HEK293 (cell line): ENCODE measurements around the gene LRRC74B.

Experiments
- CTCF ChIP-seq: fragments of 450-650 bp; formaldehyde crosslinking; IDR thresholded peaks from 2 replicates; pipeline ENCODE4 v1.5.1; 2016; ENCODE audit warnings: missing biosample characterization, missing genetic modification characterization
- GLI4 ChIP-seq: fragments of 450-650 bp; formaldehyde crosslinking; IDR thresholded peaks from 2 replicates; pipeline ENCODE4 v1.5.1; 2016; ENCODE audit warnings: missing biosample characterization, missing genetic modification characterization
- MEIS1 ChIP-seq: sonication (generic); formaldehyde crosslinking; IDR thresholded peaks from 2 replicates; pipeline ENCODE4 v1.8.1; 2022; ENCODE audit warnings: missing genetic modification reagents, mild to moderate bottlenecking, borderline replicate concordance
- MYNN ChIP-seq: fragments of 450-650 bp; formaldehyde crosslinking; IDR thresholded peaks from 2 replicates; pipeline ENCODE4 v1.5.1; 2016; ENCODE audit warnings: missing biosample characterization, missing genetic modification characterization, borderline replicate concordance
- MZF1 ChIP-seq: fragments of 450-650 bp; formaldehyde crosslinking; IDR thresholded peaks from 2 replicates; pipeline ENCODE4 v1.5.1; 2017; ENCODE audit warnings: missing biosample characterization, missing genetic modification characterization, borderline replicate concordance
- PBX3 ChIP-seq: sonication (generic); formaldehyde crosslinking; IDR thresholded peaks from 2 replicates; pipeline ENCODE4 v1.8.1; 2022; ENCODE audit warnings: mild to moderate bottlenecking, moderate library complexity, missing genetic modification reagents
- ZBTB1 ChIP-seq: fragments of 450-650 bp; formaldehyde crosslinking; IDR thresholded peaks from 2 replicates; pipeline ENCODE4 v1.5.1; 2016; ENCODE audit warnings: missing biosample characterization, missing genetic modification characterization
- ZBTB11 ChIP-seq: fragments of 450-650 bp; formaldehyde crosslinking; conservative IDR thresholded peaks from 2 replicates; pipeline ENCODE4 v1.5.1; 2016; ENCODE audit warnings: low read depth, missing biosample characterization, missing genetic modification characterization
- ZEB2 ChIP-seq: fragments of 450-650 bp; formaldehyde crosslinking; IDR thresholded peaks from 2 replicates; pipeline ENCODE4 v1.5.1; 2016; ENCODE audit warnings: missing biosample characterization, missing genetic modification characterization
- ZNF175 ChIP-seq: fragments of 450-650 bp; formaldehyde crosslinking; IDR thresholded peaks from 2 replicates; pipeline ENCODE4 v1.5.1; 2016; ENCODE audit warnings: missing biosample characterization, missing genetic modification characterization
- ZNF530 ChIP-seq: fragments of 450-650 bp; formaldehyde crosslinking; IDR thresholded peaks from 2 replicates; pipeline ENCODE4 v1.5.1; 2016; ENCODE audit warnings: low read depth, missing biosample characterization, missing genetic modification characterization
- TF ChIP-seq, protein P1 (sequence below): fragments of 450-650 bp; formaldehyde crosslinking; IDR thresholded peaks from 2 replicates; pipeline ENCODE4 v1.5.1; 2016; ENCODE audit warnings: missing biosample characterization, missing genetic modification characterization

GRCh38 chr22:21025266-21025665, 20.5 kb upstream of the LRRC74B start:
- TF ChIP-seq MEIS1 (CRISPR knock-in tag): no peak
- no peak for TF ChIP-seq ZNF530
- no peak for TF ChIP-seq CTCF
- no peak for TF ChIP-seq ZEB2 (tag by site-specific recombination)
- no peak for TF ChIP-seq ZBTB1 (tag by site-specific recombination)
- no peak for TF ChIP-seq MZF1 (tag by site-specific recombination)
- no peak for TF ChIP-seq ZNF175
- no peak for TF ChIP-seq GLI4 (tag by site-specific recombination)
- TF ChIP-seq PBX3 (CRISPR knock-in tag): no peak
- TF ChIP-seq ZBTB11 (tag by site-specific recombination): no peak
- TF ChIP-seq, protein P1, sequence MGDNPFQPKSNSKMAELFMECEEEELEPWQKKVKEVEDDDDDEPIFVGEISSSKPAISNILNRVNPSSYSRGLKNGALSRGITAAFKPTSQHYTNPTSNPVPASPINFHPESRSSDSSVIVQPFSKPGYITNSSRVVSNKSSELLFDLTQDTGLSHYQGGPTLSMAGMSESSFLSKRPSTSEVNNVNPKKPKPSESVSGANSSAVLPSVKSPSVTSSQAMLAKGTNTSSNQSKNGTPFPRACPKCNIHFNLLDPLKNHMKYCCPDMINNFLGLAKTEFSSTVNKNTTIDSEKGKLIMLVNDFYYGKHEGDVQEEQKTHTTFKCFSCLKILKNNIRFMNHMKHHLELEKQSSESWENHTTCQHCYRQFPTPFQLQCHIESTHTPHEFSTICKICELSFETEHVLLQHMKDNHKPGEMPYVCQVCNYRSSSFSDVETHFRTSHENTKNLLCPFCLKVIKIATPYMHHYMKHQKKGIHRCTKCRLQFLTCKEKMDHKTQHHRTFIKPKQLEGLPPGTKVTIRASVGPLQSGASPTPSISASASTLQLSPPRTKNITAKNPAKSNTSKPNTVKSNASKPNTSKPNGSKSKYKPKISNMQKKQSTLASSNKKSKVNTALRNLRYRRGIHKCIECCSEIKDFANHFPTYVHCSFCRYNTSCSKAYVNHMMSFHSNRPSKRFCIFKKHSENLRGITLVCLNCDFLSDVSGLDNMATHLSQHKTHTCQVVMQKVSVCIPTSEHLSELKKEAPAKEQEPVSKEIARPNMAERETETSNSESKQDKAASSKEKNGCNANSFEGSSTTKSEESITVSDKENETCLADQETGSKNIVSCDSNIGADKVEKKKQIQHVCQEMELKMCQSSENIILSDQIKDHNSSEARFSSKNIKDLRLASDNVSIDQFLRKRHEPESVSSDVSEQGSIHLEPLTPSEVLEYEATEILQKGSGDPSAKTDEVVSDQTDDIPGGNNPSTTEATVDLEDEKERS: no peak
- no peak for TF ChIP-seq MYNN (tag by site-specific recombination)
